ENCODE measurements around the gene LTBP1. TPM values are rescaled to one million over a fixed set of nuclear protein-coding genes. Genes with fewer than 3 reads are reported as not detected.

The LTBP1 gene
- total RNA-seq, 3 donors from 2014 or later: 14.3 to 38.4 (median 33.6) TPM

- no peak for DNase-seq
- Histone ChIP-seq H3K4me1 (ENCODE audit: low read depth) (no peaks in the 10 kb centered on the region), H3K4me3 (no peak overlapping the region), H3K36me3 (ENCODE audit: low read depth) (no peaks in the 10 kb centered on the region), H3K9me3 (no peaks in the 10 kb centered on the region)
- no peak for ATAC-seq
- no peak for TF ChIP-seq CTCF (IDR thresholded peaks at IDR 0.05)
- intact Hi-C loops (cut with DNase I, micrococcal nuclease): no loop called here
Measured at GRCh38 chr2:32932825-32933755, 13.7 kb upstream of the LTBP1 start.

- no peak overlapping the region for H3K4me3 ChIP-seq
- TF ChIP-seq CTCF (IDR thresholded peaks at IDR 0.05): no peak
- ATAC-seq: no peak
- no peak for DNase-seq
- intact Hi-C loops (cut with DNase I, micrococcal nuclease): no loop called here
- H3K36me3 ChIP-seq (ENCODE audit: low read depth): no peaks in the 10 kb centered on the region
- H3K4me1 ChIP-seq (ENCODE audit: low read depth): no peaks in the 10 kb centered on the region
- H3K9me3 ChIP-seq: no peaks in the 10 kb centered on the region
Measured at GRCh38 chr2:32933756-32934095, 13.0 kb upstream of the LTBP1 start.

GRCh38 chr2:32937602-32938448, 8.9 kb upstream of the LTBP1 start:
- no peak for TF ChIP-seq CTCF (IDR thresholded peaks at IDR 0.05)
- intact Hi-C loops (cut with DNase I, micrococcal nuclease): no loop called here
- DNase-seq: no peak
- H3K4me1 ChIP-seq (ENCODE audit: low read depth): peaks cover 6% of the 10 kb centered on the region
- H3K4me3 ChIP-seq: no peak overlapping the region
- H3K9me3 ChIP-seq: no peaks in the 10 kb centered on the region
- ATAC-seq: peak; percentile 44
- H3K36me3 ChIP-seq (ENCODE audit: low read depth): no peaks in the 10 kb centered on the region

- Histone ChIP-seq H3K36me3 (ENCODE audit: low read depth) (no peaks in the 10 kb centered on the region), H3K4me1 (ENCODE audit: low read depth) (peaks cover 6% of the 10 kb centered on the region), H3K9me3 (no peaks in the 10 kb centered on the region), H3K4me3 (no peak overlapping the region)
- no peak for ATAC-seq
- intact Hi-C loops (cut with DNase I, micrococcal nuclease): no loop called here
- no peak for TF ChIP-seq CTCF (IDR thresholded peaks at IDR 0.05)
- no peak for DNase-seq
Measured at GRCh38 chr2:32938934-32939333, 7.8 kb upstream of the LTBP1 start.

- Histone ChIP-seq H3K4me1 (ENCODE audit: low read depth) (peaks cover 6% of the 10 kb centered on the region), H3K36me3 (ENCODE audit: low read depth) (no peaks in the 10 kb centered on the region), H3K4me3 (no peak overlapping the region), H3K9me3 (no peaks in the 10 kb centered on the region)
- ATAC-seq: no peak
- no peak for TF ChIP-seq CTCF (IDR thresholded peaks at IDR 0.05)
- no peak for DNase-seq
- intact Hi-C loops (cut with DNase I, micrococcal nuclease): no loop called here
Measured at GRCh38 chr2:32940316-32940997, 6.3 kb upstream of the LTBP1 start.

All from mucosa of descending colon (tissue), 3 donors.